Ovary (tissue), 9 donors: ENCODE measurements around the gene AOPEP. TPM values are rescaled to one million over a fixed set of nuclear protein-coding genes. Genes with fewer than 3 reads are reported as not detected.

Experiments
- DNase-seq, 5 donors: peaks; one replicate each; pipeline ENCODE4 v3.0.0-alpha.2; 2019 to 2020
- H3K27ac ChIP-seq, 2 donors: fragments of 200-600 bp; one replicate each; pipeline versions ENCODE4 v1.5.1 to v1.8.0; 2019 to 2022
- H3K27me3 ChIP-seq: fragments of 200-600 bp; one replicate; pipeline ENCODE4 v1.8.0; 2022
- H3K36me3 ChIP-seq: fragments of 200-600 bp; sonication (generic); one replicate; pipeline ENCODE4 v1.5.1; 2019
- H3K4me1 ChIP-seq: one replicate; pipeline ENCODE4 v1.8.1; 2013; ENCODE audit warnings: mild to moderate bottlenecking, moderate library complexity; ENCODE audit not compliant: insufficient read depth
- H3K4me3 ChIP-seq: fragments of 200-600 bp; sonication (generic); one replicate; pipeline ENCODE4 v1.5.1; 2017
- H3K9me3 ChIP-seq, 2 donors: fragments of 200-600 bp in 1 of 2; sonication (generic) in 1 of 2; one replicate each; pipeline versions ENCODE4 v1.5.1 to v1.8.1; 2013 to 2019; ENCODE audit warnings: mild to moderate bottlenecking in 1 of 2, moderate library complexity in 1 of 2
- EP300 ChIP-seq: sonication (generic); formaldehyde crosslinking; IDR thresholded peaks from one replicate; pipeline ENCODE4 v1.6.1; 2017; ENCODE audit warnings: antibody characterized with exemption
- POLR2A ChIP-seq: fragments of 450-650 bp; IDR thresholded peaks from one replicate; pipeline ENCODE4 v1.6.1; 2017; ENCODE audit warnings: antibody characterized with exemption, mild to moderate bottlenecking, moderate library complexity
- WGBS, 3 donors: extraction: QIAGEN DNeasy Blood & Tissue Kit in 1 of 3; methylation state at CpG; one replicate each; pipeline versions ENCODE4 v1.1.5 to v1.1.7; 2013 to 2017; 5-methylcytosine and 5-hydroxymethylcytosine counted together
- intact Hi-C, 4 donors: fragments of 100-400 bp; cut with DNase I; formaldehyde crosslinking; loops; one replicate each; pipeline versions ENCODE4 v1.11.0 to v1.15.1; 2022 to 2023
- polyA plus RNA-seq, 2 donors: library from polyadenylated mRNA; stranded (reverse); fragments of 200-250 nt in 1 of 2; fragments of 350-450 nt in 1 of 2; fragmentation: Illumina TruSeq in 1 of 2; extraction: RNeasy Lipid Tissue Mini Kit (QIAGEN cat#74804) in 1 of 2; gene quantifications; one replicate each; pipeline ENCODE4 v1.2.3, GENCODE V29; 2013 to 2014
- total RNA-seq, 7 donors: library from RNA; depleted of rRNA in 2 of 7; stranded (reverse); fragments of >200 nt in 2 of 7; fragmentation: NEBNext Ultra II Directional in 3 of 7; extraction: Animal tissue kit (Norgen Biotek cat#: 25700) in 3 of 7; gene quantifications; one replicate each; pipeline versions ENCODE4 v1.1.0 to v1.2.4, GENCODE V29; 2016 to 2023
- TF ChIP-seq, protein P1 (sequence below), 3 donors: fragments of 450-650 bp in 2 of 3; fragments of 200-600 bp in 1 of 3; IDR thresholded peaks; one replicate each; pipeline versions ENCODE4 v1.5.1 to v1.8.0; 2016 to 2022; ENCODE audit warnings: antibody characterized with exemption in 3 of 3, mild to moderate bottlenecking in 1 of 3
- donor health status: DM: no; HTN: no; CAD: no; lungs with moderate emphysema.
- donor health status: DM: no; HTN: no; CAD: no.
- donor health status: Bipolar disorder and iron deficiency.
- donor health status: DM: yes; HTN: yes; CAD: no.
- donor health status: DM: no; HTN: no; CAD: no.
- donor health status: DM: yes; HTN: yes; CAD: no.

The AOPEP gene
- total and polyA plus RNA-seq, 9 donors, result 40.0 to 141 (median 82.1) TPM

- no peak for DNase-seq
- 98% methylated on average over 3 of the region's 3 CpGs for WGBS, 3 donors
These were observed 60.1 kb downstream of the AOPEP start for GRCh38 chr9:94786586-94786985.

DNA sequence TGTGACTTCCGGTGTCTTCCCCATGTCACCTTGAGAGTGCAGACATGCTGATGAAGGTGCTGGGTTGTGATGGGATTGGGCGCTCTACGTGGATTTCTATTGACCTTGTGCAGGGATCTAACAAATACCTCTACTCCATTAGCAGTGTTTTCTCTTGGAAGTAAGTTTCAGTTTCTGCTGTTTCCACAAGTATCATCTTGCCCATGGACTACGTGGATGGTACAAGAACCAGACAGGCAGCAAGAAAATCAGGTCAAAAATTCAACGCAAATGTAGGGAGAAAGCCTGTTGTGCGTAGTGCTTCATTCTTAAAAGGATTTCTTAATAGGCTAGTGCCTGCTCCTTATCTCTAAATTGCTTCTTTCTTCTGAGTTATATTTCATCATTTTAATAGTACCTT, 60.8 kb downstream of the AOPEP start:
- Histone ChIP-seq H3K4me1 (peaks cover 3% of the 10 kb centered on the region), H3K4me3 (no peak overlapping the region), H3K36me3 (no peaks in the 10 kb centered on the region), H3K9me3 (no peaks in the 10 kb centered on the region), H3K27ac (no peak overlapping the region), H3K27me3 (no peaks in the 10 kb centered on the region)
- DNase-seq, result no peak
- TF ChIP-seq EP300 (no peak), POLR2A (no peak)
- TF ChIP-seq, protein P1, sequence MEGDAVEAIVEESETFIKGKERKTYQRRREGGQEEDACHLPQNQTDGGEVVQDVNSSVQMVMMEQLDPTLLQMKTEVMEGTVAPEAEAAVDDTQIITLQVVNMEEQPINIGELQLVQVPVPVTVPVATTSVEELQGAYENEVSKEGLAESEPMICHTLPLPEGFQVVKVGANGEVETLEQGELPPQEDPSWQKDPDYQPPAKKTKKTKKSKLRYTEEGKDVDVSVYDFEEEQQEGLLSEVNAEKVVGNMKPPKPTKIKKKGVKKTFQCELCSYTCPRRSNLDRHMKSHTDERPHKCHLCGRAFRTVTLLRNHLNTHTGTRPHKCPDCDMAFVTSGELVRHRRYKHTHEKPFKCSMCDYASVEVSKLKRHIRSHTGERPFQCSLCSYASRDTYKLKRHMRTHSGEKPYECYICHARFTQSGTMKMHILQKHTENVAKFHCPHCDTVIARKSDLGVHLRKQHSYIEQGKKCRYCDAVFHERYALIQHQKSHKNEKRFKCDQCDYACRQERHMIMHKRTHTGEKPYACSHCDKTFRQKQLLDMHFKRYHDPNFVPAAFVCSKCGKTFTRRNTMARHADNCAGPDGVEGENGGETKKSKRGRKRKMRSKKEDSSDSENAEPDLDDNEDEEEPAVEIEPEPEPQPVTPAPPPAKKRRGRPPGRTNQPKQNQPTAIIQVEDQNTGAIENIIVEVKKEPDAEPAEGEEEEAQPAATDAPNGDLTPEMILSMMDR (IDR thresholded peaks at IDR 0.05), result no peak
- intact Hi-C loops, result loop anchor here in 1 of 4 donors (10.0 kb wide), 1 partner anchor 218 kb away; no protein-coding TSS in a partner anchor
- 79 to 99% (median 89%) methylated on average over 6 of the region's 6 CpGs for WGBS, 3 donors

More at GRCh38 chr9:94786586-94786985, 60.1 kb downstream of the AOPEP start:
- no peaks in the 10 kb centered on the region for H3K9me3 ChIP-seq
- intact Hi-C loops, result loop anchor here in 1 of 4 donors (10.0 kb wide), 1 partner anchor 218 kb away; no protein-coding TSS in a partner anchor
- H3K4me3 ChIP-seq, result no peak overlapping the region
- no peak overlapping the region for H3K27ac ChIP-seq
- H3K27me3 ChIP-seq, result no peaks in the 10 kb centered on the region
- H3K4me1 ChIP-seq, result peaks cover 3% of the 10 kb centered on the region
- TF ChIP-seq EP300 (no peak), POLR2A (no peak)
- TF ChIP-seq, protein P1 (IDR thresholded peaks at IDR 0.05), result no peak
- H3K36me3 ChIP-seq, result no peaks in the 10 kb centered on the region

DNA sequence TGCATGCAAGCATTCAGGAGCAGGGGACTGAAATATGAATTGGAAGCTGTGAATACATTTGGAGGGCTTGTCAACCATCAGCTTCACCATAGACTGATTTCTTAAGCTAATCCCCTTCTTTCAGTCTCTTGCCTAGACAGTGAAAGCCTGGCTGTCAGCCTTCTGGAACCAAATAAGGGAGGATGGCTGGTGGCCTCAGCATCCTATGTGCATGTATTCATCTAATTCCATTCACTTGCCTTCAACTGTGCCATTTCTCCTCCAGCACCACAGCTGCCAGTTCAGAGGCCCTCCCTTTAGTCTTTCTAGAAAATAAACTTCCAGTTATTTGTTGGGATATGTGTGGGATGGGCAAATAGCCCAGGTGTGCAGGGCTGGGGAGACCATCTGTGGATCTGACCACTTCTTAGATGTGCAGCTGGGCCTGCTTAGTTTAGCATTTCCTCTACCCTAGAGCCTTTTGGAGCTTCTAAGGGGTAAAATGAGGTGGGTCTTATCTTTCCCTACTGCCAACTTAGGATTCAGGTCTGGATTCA, 62.1 kb downstream of the AOPEP start:
- no peak for DNase-seq
- no peaks in the 10 kb centered on the region for H3K36me3 ChIP-seq
- H3K9me3 ChIP-seq, result no peaks in the 10 kb centered on the region
- no peak overlapping the region for H3K27ac ChIP-seq
- no peaks in the 10 kb centered on the region for H3K27me3 ChIP-seq
- no peaks in the 10 kb centered on the region for H3K4me1 ChIP-seq
- TF ChIP-seq EP300 (no peak), POLR2A (no peak)
- TF ChIP-seq, protein P1 (IDR thresholded peaks at IDR 0.05), result no peak
- intact Hi-C loops, result loop anchor here in 1 of 4 donors (10.0 kb wide), 1 partner anchor 216 kb away; no protein-coding TSS in a partner anchor
- H3K4me3 ChIP-seq, result no peak overlapping the region

DNA sequence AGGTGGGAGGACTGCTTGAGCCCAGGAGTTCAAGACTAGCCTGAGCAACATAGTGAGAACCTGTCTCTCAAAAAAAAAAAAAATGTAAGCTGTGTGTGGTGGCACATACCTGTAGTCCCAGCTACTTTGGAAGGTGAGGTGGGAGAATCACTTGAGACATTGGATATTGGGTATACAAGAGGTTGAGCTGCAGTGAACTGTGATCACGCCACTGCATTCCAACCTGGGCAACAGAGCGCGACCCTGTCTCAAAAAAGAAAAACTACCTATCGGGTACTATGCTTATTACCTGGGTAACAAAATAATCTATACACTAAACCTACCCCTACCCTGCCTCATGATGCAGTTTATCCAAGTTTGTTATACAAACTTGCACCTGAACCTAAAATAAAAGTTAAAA, 64.9 kb downstream of the AOPEP start:
- Histone ChIP-seq H3K27ac (no peak overlapping the region), H3K27me3 (no peaks in the 10 kb centered on the region), H3K4me1 (no peaks in the 10 kb centered on the region), H3K4me3 (no peak overlapping the region), H3K9me3 (no peaks in the 10 kb centered on the region), H3K36me3 (no peaks in the 10 kb centered on the region)
- DNase-seq, result no peak
- intact Hi-C loops, result loop anchor here in 1 of 4 donors (10.0 kb wide), 1 partner anchor 233 kb away; no protein-coding TSS in a partner anchor
- no peak for TF ChIP-seq EP300
- WGBS, 3 donors, result 97 to 99% (median 97%) methylated on average over 4 of the region's 4 CpGs

GRCh38 chr9:94792511-94792910, 66.0 kb downstream of the AOPEP start:
- 60 to 77% (median 69%) methylated on average over 5 of the region's 5 CpGs for WGBS, 3 donors
- intact Hi-C loops, result loop anchor here in 1 of 4 donors (10.0 kb wide), 1 partner anchor 232 kb away; no protein-coding TSS in a partner anchor
- H3K27ac ChIP-seq, result no peak overlapping the region

More at GRCh38 chr9:94792511-94792910, 66.0 kb downstream of the AOPEP start:
- no peak for TF ChIP-seq EP300
- no peak for TF ChIP-seq POLR2A
- TF ChIP-seq, protein P1 (IDR thresholded peaks at IDR 0.05), result no peak
- H3K9me3 ChIP-seq, result no peaks in the 10 kb centered on the region
- no peak for DNase-seq
- H3K4me3 ChIP-seq, result no peak overlapping the region
- H3K4me1 ChIP-seq, result no peaks in the 10 kb centered on the region
- H3K27me3 ChIP-seq, result no peaks in the 10 kb centered on the region
- no peaks in the 10 kb centered on the region for H3K36me3 ChIP-seq
